ENCODE measurements around the gene PACRG. TPM values are rescaled to one million over a fixed set of nuclear protein-coding genes. Genes with fewer than 3 reads are reported as not detected.

The PACRG gene
- total RNA-seq, 2 experiments from 2014 or later = 0.66 to 0.81 TPM

DNA sequence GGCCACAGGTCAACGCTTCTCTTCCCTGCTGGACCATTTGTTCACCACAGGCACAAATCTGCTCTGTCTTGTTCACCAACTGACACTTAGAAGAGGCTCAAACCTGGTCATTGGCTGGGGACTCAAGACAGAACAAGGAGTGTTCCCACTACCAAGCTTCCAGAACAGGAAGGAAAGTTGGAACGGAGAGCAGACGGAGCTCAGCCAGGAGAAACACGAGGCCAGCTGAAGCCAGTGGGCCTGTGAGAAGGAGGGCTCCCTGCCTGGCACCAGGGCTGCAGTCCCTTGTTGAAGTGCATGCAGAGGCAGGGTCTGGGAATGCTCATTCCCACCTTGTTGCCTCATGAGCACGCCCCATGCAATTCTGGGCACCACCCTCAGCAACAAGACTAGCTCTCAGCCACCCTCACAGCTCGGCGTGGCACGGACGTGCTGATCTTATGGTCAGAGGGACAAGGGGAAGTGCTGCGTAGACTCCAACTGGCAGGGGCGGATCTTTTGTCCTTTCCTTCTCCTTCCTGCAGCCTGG lies 450.2 kb downstream of the PACRG start:
- ChIA-PET POLR2A (no interaction called here), CTCF (no interaction called here)
- H3K36me3 Mint-ChIP-seq (ENCODE audit: low read depth) = no peaks in the 10 kb centered on the region
- no peaks in the 10 kb centered on the region for H3K36me3 ChIP-seq (ENCODE audit: insufficient read depth, low read length)
- H3K27me3 ChIP-seq (ENCODE audit: control insufficient read depth in 1 of 2, insufficient read depth in 2 of 2, low read length in 2 of 2) = peaks cover 0 to 4% of the 10 kb centered on the region in 2 experiments
- no peak overlapping the region for H3K4me3 Mint-ChIP-seq
- no peaks in the 10 kb centered on the region for H3K4me1 Mint-ChIP-seq (ENCODE audit: low read depth)
- H3K27ac ChIP-seq (ENCODE audit: low read depth in 1 of 2, low read length in 2 of 2) = no peak overlapping the region
- intact Hi-C loops (cut with DNase I, micrococcal nuclease) = loop anchor here in 1 of 2 experiments (10.0 kb wide), 2 partner anchors 377 to 1747 kb away; no protein-coding TSS in a partner anchor
- H3K27me3 Mint-ChIP-seq = peaks cover 10% of the 10 kb centered on the region
- TF ChIP-seq, protein P1, sequence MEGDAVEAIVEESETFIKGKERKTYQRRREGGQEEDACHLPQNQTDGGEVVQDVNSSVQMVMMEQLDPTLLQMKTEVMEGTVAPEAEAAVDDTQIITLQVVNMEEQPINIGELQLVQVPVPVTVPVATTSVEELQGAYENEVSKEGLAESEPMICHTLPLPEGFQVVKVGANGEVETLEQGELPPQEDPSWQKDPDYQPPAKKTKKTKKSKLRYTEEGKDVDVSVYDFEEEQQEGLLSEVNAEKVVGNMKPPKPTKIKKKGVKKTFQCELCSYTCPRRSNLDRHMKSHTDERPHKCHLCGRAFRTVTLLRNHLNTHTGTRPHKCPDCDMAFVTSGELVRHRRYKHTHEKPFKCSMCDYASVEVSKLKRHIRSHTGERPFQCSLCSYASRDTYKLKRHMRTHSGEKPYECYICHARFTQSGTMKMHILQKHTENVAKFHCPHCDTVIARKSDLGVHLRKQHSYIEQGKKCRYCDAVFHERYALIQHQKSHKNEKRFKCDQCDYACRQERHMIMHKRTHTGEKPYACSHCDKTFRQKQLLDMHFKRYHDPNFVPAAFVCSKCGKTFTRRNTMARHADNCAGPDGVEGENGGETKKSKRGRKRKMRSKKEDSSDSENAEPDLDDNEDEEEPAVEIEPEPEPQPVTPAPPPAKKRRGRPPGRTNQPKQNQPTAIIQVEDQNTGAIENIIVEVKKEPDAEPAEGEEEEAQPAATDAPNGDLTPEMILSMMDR (IDR thresholded peaks at IDR 0.05) = no peak
- H3K4me3 ChIP-seq (ENCODE audit: low read length) = no peak overlapping the region
- no peaks in the 10 kb centered on the region for H3K4me1 ChIP-seq (ENCODE audit: insufficient read depth, low read length)
- no peak overlapping the region for H3K27ac Mint-ChIP-seq
- no peaks in the 10 kb centered on the region for H3K9me3 Mint-ChIP-seq
- ATAC-seq (ENCODE audit: poor library complexity) (no peak), DNase-seq (no peak)
- H3K9me3 ChIP-seq (ENCODE audit: control insufficient read depth in 1 of 2, insufficient read depth in 1 of 2, low read length in 2 of 2) = no peaks in the 10 kb centered on the region

DNA sequence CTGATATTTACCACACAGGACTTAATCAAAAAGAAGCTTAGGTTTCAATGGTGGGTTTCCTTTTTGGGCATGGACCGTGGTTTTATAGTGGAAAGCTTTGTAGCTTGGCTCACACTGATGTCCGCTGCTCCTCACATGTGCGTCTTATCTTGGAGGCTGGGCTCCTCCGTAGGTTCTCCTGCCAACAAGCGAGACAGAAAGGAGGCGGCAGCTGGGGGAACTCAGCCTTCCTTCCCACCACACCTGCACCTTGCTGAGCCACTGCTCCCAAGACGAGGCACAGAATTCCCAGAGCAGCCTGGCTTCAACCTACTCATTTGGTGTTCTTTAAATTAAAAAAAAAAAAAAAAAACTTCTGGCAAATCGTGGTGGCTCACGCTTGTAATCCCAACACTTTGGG lies 451.3 kb downstream of the PACRG start:
- Histone ChIP-seq H3K36me3 (ENCODE audit: insufficient read depth, low read length) (no peaks in the 10 kb centered on the region), H3K9me3 (ENCODE audit: control insufficient read depth in 1 of 2, insufficient read depth in 1 of 2, low read length in 2 of 2) (no peaks in the 10 kb centered on the region), H3K4me1 (ENCODE audit: insufficient read depth, low read length) (no peaks in the 10 kb centered on the region), H3K27ac (ENCODE audit: low read depth in 1 of 2, low read length in 2 of 2) (no peak overlapping the region), H3K27me3 (ENCODE audit: control insufficient read depth in 1 of 2, insufficient read depth in 2 of 2, low read length in 2 of 2) (peaks cover 0 to 4% of the 10 kb centered on the region in 2 experiments), H3K4me3 (ENCODE audit: low read length) (no peak overlapping the region)
- Mint-ChIP-seq H3K27ac (no peak overlapping the region), H3K27me3 (peaks cover 10% of the 10 kb centered on the region), H3K4me3 (no peak overlapping the region), H3K4me1 (ENCODE audit: low read depth) (no peaks in the 10 kb centered on the region), H3K36me3 (ENCODE audit: low read depth) (no peaks in the 10 kb centered on the region), H3K9me3 (no peaks in the 10 kb centered on the region)
- intact Hi-C loops (cut with DNase I, micrococcal nuclease) = loop anchor here in 1 of 2 experiments (10.0 kb wide), 2 partner anchors 376 to 1746 kb away; no protein-coding TSS in a partner anchor
- no peak for ATAC-seq (ENCODE audit: poor library complexity)
- ChIA-PET POLR2A (no interaction called here), CTCF (no interaction called here)
- TF ChIP-seq, protein P1 (IDR thresholded peaks at IDR 0.05) = no peak
- DNase-seq = no peak

DNA sequence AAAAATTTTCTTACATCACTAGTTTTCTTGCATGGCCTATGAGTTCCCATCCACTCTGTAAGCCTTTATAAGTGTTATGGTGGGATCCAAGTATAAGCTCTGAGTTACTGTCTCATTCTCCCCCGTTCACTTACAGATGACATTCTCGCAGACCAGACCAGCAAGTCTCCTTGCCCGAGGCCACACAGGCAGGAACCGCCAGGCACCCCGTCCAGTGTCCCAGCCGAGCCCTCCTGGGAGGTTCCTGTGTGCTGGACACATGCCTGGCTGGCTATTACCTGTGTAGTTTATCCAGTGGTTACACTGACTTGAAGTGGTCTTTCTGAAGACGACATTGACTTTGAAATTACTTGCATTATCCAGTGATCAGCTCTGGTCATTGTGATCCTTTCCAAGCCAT lies 451.9 kb downstream of the PACRG start:
- ChIA-PET CTCF (no interaction called here), POLR2A (no interaction called here)
- Histone ChIP-seq H3K9me3 (ENCODE audit: control insufficient read depth in 1 of 2, insufficient read depth in 1 of 2, low read length in 2 of 2) (no peaks in the 10 kb centered on the region), H3K36me3 (ENCODE audit: insufficient read depth, low read length) (no peaks in the 10 kb centered on the region), H3K4me1 (ENCODE audit: insufficient read depth, low read length) (no peaks in the 10 kb centered on the region), H3K27me3 (ENCODE audit: control insufficient read depth in 1 of 2, insufficient read depth in 2 of 2, low read length in 2 of 2) (peaks cover 0 to 4% of the 10 kb centered on the region in 2 experiments), H3K4me3 (ENCODE audit: low read length) (no peak overlapping the region), H3K27ac (ENCODE audit: low read depth in 1 of 2, low read length in 2 of 2) (no peak overlapping the region)
- Mint-ChIP-seq H3K4me3 (no peak overlapping the region), H3K4me1 (ENCODE audit: low read depth) (no peaks in the 10 kb centered on the region), H3K27ac (no peak overlapping the region), H3K27me3 (peaks cover 10% of the 10 kb centered on the region), H3K9me3 (no peaks in the 10 kb centered on the region), H3K36me3 (ENCODE audit: low read depth) (no peaks in the 10 kb centered on the region)
- intact Hi-C loops (cut with DNase I, micrococcal nuclease) = loop anchor here in 1 of 2 experiments (10.0 kb wide), 2 partner anchors 375 to 1745 kb away; no protein-coding TSS in a partner anchor
- DNase-seq (no peak), ATAC-seq (ENCODE audit: poor library complexity) (no peak)
- TF ChIP-seq, protein P1 (IDR thresholded peaks at IDR 0.05) = no peak
